Esophagus squamous epithelium (tissue), 5 donors: Measurements from ENCODE around the gene ZFHX3. TPM values are rescaled to one million over a fixed set of nuclear protein-coding genes. Genes with fewer than 3 reads are reported as not detected.

Experiments
- DNase-seq: peaks from one replicate; lab custom pipeline; 2025; lab: John Stamatoyannopoulos, UW
- H3K27ac ChIP-seq, 4 donors: fragments of 200-600 bp; sonication (generic); one replicate each; pipeline ENCODE4 v1.5.1; 2016 to 2019; ENCODE audit warnings: mild to moderate bottlenecking in 1 of 4
- H3K27me3 ChIP-seq, 4 donors: fragments of 200-600 bp; sonication (generic); 1 replicate in 3 of 4; 2 replicates in 1 of 4; pipeline versions ENCODE4 v1.5.1 to v1.6.0; 2017 to 2021; ENCODE audit warnings: antibody characterized with exemption in 1 of 4
- H3K36me3 ChIP-seq, 3 donors: fragments of 200-600 bp; sonication (generic); one replicate each; pipeline ENCODE4 v1.5.1; 2016 to 2019
- H3K4me1 ChIP-seq, 3 donors: fragments of 200-600 bp; sonication (generic); one replicate each; pipeline ENCODE4 v1.5.1; 2017 to 2019
- H3K4me3 ChIP-seq, 4 donors: fragments of 200-600 bp; sonication (generic); 1 replicate in 3 of 4; 2 replicates in 1 of 4; pipeline ENCODE4 v1.5.1; 2016 to 2019; ENCODE audit warnings: mild to moderate bottlenecking in 2 of 4, moderate library complexity in 1 of 4
- H3K9me3 ChIP-seq, 3 donors: fragments of 200-600 bp; sonication (generic); one replicate each; pipeline ENCODE4 v1.5.1; 2016 to 2019
- POLR2A ChIP-seq, 4 donors: fragments of 450-650 bp; IDR thresholded peaks; one replicate each; pipeline ENCODE4 v1.6.1; 2017; ENCODE audit warnings: antibody characterized with exemption in 4 of 4, mild to moderate bottlenecking in 4 of 4, moderate library complexity in 3 of 4
- whole genome bisulfite sequencing, 2 donors: methylation state at CpG; one replicate each; pipeline ENCODE4 v1.1.5; 2018; 5-methylcytosine and 5-hydroxymethylcytosine counted together
- intact Hi-C: fragments of 100-400 bp; cut with DNase I; formaldehyde crosslinking; loops from one replicate; pipeline ENCODE4 v1.15.0; 2022
- total RNA-seq, 4 donors: library from RNA; depleted of rRNA; stranded (reverse); fragments of >200 nt; gene quantifications; one replicate each; pipeline ENCODE4 v1.1.0, GENCODE V29; 2016
- TF ChIP-seq, protein P1 (sequence below), 6 experiments: fragments of 450-650 bp in 4 of 6; fragments of 200-600 bp in 2 of 6; sonication (generic) in 2 of 6; IDR thresholded peaks; one replicate each; pipeline ENCODE4 v1.5.1; 2016 to 2019; ENCODE audit warnings: antibody characterized with exemption in 6 of 6, mild to moderate bottlenecking in 4 of 6, moderate library complexity in 4 of 6
- donor health status: DM: yes; HTN: yes; CAD: no.

The ZFHX3 gene
- total RNA-seq, 4 donors from 2014 or later: 3.5 to 12.8 (median 4.5) TPM

DNA sequence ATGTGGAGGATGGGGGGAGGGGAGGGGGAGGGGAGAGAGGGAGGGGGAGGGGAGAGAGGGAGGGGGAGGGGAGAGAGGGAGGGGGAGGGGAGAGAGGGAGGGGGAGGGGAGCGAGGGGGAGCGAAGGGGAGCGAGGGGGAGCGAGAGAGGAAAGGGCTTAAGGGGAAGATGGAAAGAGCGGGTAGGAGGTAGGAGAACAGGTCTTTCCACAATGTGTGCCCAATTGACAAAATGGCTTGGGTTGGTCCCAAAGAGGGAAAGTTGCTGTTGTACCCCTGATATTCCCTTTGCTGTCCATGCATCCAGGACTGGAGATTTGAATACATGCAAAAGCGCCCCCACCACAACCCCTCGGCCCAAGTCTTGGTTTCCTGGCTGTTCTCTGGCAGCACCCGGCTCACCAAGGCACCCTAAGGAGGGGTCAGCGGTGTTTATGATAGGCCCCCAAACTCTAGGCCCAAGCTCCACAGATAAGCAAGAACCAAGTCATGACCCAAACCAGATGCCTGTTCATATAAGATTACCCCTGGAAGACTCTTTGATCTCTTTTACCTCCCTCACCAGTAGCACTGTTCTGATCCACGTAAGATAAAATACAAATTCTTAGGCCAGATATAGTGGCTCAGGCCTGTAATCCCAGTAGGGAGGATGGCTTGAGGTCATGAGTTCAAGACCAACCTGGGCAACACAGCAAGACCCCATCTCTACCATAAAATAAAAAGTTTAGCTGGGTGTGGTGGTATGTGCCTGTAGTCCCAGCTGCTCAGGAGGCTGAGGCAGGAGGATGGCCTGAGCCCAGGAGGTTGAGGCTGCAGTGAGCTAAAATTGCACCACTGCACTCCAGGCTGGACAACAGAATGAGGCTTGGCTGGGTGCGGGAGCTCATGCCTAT lies 119.6 kb downstream of the ZFHX3 start:
- no peak for DNase-seq
- intact Hi-C loops: no loop called here
- WGBS, 2 donors: 52 to 78% methylated on average over 3 to 7 of the region's 11 CpGs
- H3K36me3 ChIP-seq: no peaks in the 10 kb centered on the region
- no peaks in the 10 kb centered on the region for H3K27me3 ChIP-seq
- H3K9me3 ChIP-seq: no peaks in the 10 kb centered on the region
- H3K4me3 ChIP-seq: no peak overlapping the region
- TF ChIP-seq, protein P1, sequence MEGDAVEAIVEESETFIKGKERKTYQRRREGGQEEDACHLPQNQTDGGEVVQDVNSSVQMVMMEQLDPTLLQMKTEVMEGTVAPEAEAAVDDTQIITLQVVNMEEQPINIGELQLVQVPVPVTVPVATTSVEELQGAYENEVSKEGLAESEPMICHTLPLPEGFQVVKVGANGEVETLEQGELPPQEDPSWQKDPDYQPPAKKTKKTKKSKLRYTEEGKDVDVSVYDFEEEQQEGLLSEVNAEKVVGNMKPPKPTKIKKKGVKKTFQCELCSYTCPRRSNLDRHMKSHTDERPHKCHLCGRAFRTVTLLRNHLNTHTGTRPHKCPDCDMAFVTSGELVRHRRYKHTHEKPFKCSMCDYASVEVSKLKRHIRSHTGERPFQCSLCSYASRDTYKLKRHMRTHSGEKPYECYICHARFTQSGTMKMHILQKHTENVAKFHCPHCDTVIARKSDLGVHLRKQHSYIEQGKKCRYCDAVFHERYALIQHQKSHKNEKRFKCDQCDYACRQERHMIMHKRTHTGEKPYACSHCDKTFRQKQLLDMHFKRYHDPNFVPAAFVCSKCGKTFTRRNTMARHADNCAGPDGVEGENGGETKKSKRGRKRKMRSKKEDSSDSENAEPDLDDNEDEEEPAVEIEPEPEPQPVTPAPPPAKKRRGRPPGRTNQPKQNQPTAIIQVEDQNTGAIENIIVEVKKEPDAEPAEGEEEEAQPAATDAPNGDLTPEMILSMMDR (IDR thresholded peaks at IDR 0.05): no peak
- TF ChIP-seq POLR2A (IDR thresholded peaks at IDR 0.05): no peak
- H3K27ac ChIP-seq: no peak overlapping the region
- peaks cover 0 to 55% (median 24%) of the 10 kb centered on the region in 3 donors for H3K4me1 ChIP-seq

DNA sequence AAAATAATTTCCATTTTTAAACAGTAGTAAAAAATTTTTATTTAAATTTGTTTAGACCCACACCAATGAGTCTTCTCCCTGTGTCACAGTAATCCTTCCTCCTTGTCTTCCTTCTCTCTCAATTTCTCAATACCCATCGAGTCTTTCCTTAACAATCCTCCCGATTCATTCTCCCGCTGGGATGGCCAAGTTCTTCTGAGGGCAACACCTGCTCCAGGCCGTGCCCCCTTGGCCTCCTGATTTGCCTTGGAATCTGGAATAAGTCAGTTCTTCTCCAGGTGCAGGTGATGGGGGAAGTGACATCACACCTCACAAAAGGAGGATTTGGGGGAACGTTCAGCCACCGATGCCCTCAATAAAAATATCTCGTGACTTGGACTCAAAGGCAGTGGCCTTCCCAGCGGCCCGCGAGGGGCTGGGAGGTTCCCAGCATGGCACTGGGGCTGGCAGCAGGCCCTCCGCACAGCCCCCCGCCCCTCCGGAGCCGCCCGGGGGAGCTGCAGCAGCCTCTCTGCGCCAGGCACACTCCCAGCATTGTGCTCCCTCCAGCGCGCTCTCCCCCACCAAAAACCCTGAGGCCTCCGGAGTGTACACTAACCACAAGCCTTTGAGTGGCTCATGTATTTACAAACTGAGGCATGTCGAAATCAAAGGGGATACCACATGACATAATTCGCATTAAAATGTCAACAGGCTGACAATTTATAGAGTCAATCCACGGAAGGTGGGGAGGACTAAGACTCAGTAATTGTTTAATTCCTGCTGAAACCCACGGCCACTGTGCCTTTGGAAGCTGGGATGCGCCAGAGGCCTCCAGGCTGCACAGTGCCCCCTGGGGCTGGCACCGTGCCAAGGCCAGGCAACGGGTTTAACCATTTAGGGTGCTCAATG lies 120.5 kb downstream of the ZFHX3 start:
- Histone ChIP-seq H3K36me3 (no peaks in the 10 kb centered on the region), H3K27me3 (no peaks in the 10 kb centered on the region), H3K4me1 (peaks cover 0 to 55% (median 24%) of the 10 kb centered on the region in 3 donors), H3K4me3 (peak overlapping the region in 1 of 4 donors; percentile 40), H3K27ac (peak overlapping the region in 1 of 4 donors; percentile 3), H3K9me3 (no peaks in the 10 kb centered on the region)
- DNase-seq: no peak
- intact Hi-C loops: no loop called here
- TF ChIP-seq, protein P1 (IDR thresholded peaks at IDR 0.05): no peak
- TF ChIP-seq POLR2A (IDR thresholded peaks at IDR 0.05): no peak
- 17 to 70% methylated on average over 10 to 13 of the region's 26 CpGs for WGBS, 2 donors

DNA sequence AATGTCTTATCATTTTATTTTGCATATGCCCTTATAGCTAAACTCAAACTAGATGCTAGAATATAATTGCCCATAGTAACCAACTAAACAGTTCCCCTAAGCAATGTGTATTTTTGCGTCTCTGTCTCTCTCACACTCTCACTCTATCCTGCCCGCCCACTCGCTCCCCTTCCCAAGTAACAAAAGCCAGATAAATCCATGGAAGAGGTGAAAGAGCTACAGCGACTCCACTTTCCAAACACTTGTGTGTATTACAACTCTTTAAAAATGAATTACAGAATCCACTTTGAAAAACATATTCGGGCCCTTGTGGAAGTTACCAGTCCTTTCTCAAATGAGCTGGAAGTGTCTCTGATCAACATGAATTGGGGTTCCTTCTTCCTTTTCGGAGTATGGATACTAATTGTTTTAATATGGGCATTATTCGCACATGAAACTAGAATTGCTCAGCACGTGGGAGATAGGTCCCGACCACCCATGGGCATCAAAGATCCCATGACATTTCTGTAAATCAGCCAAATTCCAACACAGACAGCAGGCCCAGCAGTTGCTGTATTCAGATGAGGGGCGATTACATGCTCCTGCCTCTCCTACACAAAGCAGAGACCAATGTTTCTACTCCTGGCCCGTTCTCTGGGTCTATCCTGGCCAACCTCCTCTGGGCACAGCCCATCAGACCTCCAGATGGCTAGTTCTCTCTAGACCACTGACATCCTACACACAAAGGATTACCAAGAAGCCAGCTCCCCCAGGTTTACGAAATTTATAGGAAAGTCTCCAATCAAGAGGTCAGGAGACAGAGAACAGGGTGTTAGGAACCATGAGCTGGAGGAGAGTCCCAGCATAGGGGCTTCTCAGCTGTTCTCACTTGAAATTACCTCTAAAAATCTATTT lies 121.5 kb downstream of the ZFHX3 start:
- peaks cover 0 to 56% (median 21%) of the 10 kb centered on the region in 3 donors for H3K4me1 ChIP-seq
- no peak for TF ChIP-seq POLR2A (IDR thresholded peaks at IDR 0.05)
- TF ChIP-seq, protein P1 (IDR thresholded peaks at IDR 0.05): no peak
- H3K36me3 ChIP-seq: no peaks in the 10 kb centered on the region
- no peak overlapping the region for H3K27ac ChIP-seq
- no peak overlapping the region for H3K4me3 ChIP-seq
- H3K9me3 ChIP-seq: no peaks in the 10 kb centered on the region
- intact Hi-C loops: no loop called here
- DNase-seq: no peak
- no peaks in the 10 kb centered on the region for H3K27me3 ChIP-seq
- WGBS, 2 donors: 92 to 94% methylated on average over 12 of the region's 12 CpGs

DNA sequence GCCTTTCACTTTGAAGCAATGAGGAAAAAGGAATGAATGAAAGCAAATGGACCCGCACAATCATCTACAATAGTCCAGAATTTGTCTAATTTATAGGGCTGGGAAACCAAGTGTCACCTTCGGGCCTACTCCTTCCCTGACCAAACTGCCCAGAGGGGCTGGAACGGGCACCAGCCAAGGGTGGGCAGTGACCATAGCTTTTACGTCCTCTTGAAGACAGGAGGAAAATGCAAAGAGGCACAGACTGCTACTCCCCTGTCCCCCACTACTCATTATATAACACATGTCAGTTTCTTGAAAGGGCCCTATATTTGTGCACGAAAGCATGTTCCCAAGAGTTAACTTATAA lies 122.3 kb downstream of the ZFHX3 start:
- H3K4me1 ChIP-seq: peaks cover 0 to 49% (median 15%) of the 10 kb centered on the region in 3 donors
- TF ChIP-seq, protein P1 (IDR thresholded peaks at IDR 0.05): no peak
- no peak for TF ChIP-seq POLR2A (IDR thresholded peaks at IDR 0.05)
- H3K27ac ChIP-seq: no peak overlapping the region

More for the DNA sequence above, 122.3 kb downstream of the ZFHX3 start:
- WGBS, 2 donors: 94 to 97% methylated on average over 5 of the region's 5 CpGs
- Histone ChIP-seq H3K4me3 (no peak overlapping the region), H3K9me3 (no peaks in the 10 kb centered on the region), H3K36me3 (no peaks in the 10 kb centered on the region), H3K27me3 (no peaks in the 10 kb centered on the region)
- intact Hi-C loops: no loop called here
- no peak for DNase-seq
